ENCODE measurements around the gene INHBA.

Gene INHBA

DNA sequence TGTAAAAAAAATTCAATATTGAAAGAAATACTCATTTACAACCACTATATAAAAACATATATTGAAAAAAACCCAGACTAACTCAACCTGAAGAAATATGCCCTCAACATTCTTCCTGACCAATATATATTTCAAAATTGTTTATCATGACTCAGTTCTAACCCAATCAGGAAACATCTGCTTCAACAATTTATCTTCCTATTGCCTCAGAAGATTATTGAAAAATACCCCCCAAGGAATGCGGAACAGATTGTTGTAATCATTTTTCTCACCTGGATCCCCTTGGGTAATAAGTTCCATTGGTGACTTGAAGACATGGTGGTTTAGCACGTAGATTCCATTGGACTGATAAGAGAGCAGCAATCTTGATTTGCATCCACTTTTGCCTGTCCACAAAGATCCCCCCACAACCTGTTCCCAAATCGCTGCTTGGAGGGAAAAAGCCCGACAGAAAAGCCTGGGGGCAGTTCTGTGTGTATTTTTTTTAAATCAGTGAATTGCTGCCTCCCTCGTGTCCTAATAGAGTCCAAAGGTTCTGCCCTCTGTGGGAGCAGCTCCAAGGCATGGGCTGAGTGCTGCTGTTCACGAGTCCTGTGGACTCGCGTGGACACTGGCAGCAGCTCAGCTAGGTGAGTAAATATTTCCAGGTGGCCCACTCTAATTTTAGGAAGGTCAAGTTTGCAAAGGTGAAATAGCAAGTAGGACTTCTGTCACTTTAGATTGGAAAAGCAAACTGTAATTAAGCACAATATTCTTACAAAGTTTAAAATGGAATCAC lies 5.9 kb upstream of the INHBA start:
- DNase-seq (ENCODE audit: low read depth), result no peak
- no peak for TF ChIP-seq CTCF (IDR thresholded peaks at IDR 0.05; ENCODE audit: insufficient read depth, low read depth, low read length, missing control alignments)

GRCh38 chr7:41706228-41706930 lies 3.5 kb upstream of the INHBA start:
- TF ChIP-seq CTCF (IDR thresholded peaks at IDR 0.05; ENCODE audit: insufficient read depth, low read depth, low read length, missing control alignments), result no peak
- DNase-seq (ENCODE audit: low read depth), result no peak
- H3K4me3 ChIP-seq (ENCODE audit: low read depth, low read length), result no peak overlapping the region

More for the DNA sequence above, 5.9 kb upstream of the INHBA start:
- no peak overlapping the region for H3K4me3 ChIP-seq (ENCODE audit: low read depth, low read length)

DNA sequence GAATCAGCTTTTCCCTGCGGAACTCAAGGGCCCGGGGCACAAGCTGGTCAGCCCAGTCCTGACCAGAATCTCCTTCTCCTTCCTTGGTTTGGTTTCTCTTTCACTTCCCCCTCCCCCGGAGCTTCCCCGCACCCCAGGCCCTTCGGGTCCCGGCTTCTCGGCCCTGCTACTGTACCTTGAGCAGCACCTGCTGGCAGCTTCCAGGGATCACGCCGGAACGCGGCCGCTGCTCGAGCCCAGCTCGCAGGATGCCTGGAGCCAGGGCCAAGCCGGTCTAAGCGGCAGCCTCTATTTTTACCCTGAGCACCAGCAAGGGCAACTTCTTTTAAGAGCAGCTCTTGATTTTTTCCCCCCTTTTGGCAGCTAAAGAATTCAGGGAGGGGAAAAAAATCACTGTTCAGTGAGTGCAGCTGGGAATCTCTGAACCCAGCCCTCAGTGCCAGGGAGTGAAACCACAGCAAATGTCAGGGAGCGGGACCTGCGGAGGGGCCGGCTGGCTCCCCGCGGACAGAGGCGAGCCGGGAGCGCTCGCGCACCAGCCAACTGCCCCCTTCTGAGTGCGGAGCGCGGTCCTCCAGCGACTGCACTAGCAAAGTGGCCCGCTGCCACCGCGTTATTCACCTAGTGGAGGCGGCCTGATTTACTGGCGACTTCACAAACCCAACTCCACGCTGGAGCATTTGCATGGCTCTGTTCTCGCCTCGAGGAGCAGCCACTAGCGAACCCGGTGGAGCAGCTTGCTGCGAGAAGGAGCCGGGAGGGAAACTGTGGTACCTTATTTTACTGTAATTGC lies 2.4 kb upstream of the INHBA start:
- peak overlapping the region; percentile 54 for H3K4me3 ChIP-seq (ENCODE audit: low read depth, low read length)
- peak; percentile 83 for DNase-seq (ENCODE audit: low read depth)
- TF ChIP-seq CTCF (IDR thresholded peaks at IDR 0.05; ENCODE audit: insufficient read depth, low read depth, low read length, missing control alignments), result peak; percentile 79

DNA sequence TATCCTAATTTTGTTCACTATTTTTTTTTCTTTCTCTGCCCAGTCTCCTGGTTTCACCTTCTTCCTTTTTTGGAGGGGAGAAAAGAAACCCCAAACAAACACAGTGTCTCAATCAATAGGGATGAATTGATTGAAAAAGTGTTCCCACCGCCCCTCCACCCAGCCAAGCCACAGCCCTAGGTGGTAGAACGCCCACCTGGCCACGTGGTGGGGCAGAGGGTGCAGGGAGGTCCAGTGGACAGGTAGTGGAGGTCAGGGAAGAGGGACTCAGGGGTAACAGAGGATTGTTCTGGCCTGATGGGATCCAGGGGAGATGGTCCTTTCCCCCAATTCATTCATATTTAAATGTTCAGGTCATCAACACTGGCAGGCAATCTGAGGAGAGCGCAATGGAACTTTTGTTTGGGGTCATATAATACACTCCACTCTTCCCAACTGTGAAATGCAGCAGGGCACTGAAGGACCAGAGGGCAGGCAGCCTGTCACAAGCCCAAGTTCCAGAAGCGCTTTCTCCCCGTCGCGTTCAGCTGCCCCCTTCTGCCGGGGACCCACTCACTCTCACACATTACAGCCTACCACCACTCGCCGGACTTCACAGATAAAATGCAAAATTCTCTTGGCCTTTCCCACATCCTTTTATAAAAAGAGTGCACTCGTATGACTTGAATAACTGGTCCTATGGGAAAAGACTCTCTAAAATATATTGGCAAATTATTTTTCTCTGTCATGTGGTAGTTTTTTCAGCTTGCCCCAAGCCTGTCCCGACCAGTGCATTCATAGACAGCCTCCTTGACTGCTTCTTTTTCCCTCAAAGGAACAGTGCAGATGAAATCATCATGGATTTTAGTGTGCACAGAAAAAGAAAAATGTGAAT lies 1.6 kb downstream of the INHBA start:
- no peak for TF ChIP-seq CTCF (IDR thresholded peaks at IDR 0.05; ENCODE audit: insufficient read depth, low read depth, low read length, missing control alignments)
- H3K4me3 ChIP-seq (ENCODE audit: low read depth, low read length), result no peak overlapping the region
- no peak for DNase-seq (ENCODE audit: low read depth)

DNA sequence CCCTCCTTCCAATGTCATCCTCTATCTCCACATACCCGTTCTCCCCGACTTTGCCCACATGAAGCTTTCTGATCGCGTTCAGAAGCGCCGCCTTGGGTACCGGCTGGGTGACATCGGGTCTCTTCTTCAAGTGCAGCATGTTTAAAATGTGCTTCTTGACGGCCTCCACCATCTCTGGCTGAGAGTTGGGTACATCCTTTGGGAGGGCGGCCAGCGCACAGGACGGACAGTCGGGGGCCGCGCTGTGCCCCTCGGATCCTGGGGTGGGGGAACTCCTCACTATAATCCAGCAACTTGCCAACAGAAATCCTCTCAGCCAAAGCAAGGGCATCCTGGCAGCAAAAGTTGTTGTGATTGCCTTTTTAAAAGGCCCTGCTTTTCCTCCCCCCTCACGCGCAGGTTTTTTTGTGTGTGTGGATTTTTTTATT lies 2.8 kb downstream of the INHBA start:
- H3K4me3 ChIP-seq (ENCODE audit: low read depth, low read length), result no peak overlapping the region
- no peak for TF ChIP-seq CTCF (IDR thresholded peaks at IDR 0.05; ENCODE audit: insufficient read depth, low read depth, low read length, missing control alignments)

DNA sequence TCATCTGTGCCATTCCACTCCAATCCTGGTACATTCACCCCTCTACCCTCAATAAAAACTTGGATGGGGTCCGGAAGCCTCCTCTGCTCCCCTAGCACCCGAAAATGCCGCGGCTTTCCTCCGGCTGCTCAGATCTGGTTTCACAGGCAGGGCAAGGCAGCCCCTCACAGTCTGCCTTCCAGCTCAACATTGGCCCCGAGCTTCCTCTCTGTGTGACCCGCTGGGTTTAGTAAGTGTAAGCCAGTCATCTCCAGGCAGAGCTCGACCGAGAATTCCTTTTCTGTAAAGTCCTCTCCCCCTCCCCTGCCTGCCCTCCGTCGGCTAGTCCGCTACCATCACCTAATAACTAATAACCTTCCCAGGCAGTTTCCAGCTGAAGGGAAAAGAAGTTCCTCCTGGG lies 3.4 kb downstream of the INHBA start:
- no peak for DNase-seq (ENCODE audit: low read depth)
- no peak for TF ChIP-seq CTCF (IDR thresholded peaks at IDR 0.05; ENCODE audit: insufficient read depth, low read depth, low read length, missing control alignments)
- H3K4me3 ChIP-seq (ENCODE audit: low read depth, low read length), result no peak overlapping the region

More for the DNA sequence above, 2.8 kb downstream of the INHBA start:
- DNase-seq (ENCODE audit: low read depth), result no peak
